ENCODE results near the gene PARP4. TPM values are rescaled to one million over a fixed set of nuclear protein-coding genes. Genes with fewer than 3 reads are reported as not detected.

Gene PARP4
- total RNA-seq, 1 experiment from 2014 or later, result 25.9 TPM

DNA sequence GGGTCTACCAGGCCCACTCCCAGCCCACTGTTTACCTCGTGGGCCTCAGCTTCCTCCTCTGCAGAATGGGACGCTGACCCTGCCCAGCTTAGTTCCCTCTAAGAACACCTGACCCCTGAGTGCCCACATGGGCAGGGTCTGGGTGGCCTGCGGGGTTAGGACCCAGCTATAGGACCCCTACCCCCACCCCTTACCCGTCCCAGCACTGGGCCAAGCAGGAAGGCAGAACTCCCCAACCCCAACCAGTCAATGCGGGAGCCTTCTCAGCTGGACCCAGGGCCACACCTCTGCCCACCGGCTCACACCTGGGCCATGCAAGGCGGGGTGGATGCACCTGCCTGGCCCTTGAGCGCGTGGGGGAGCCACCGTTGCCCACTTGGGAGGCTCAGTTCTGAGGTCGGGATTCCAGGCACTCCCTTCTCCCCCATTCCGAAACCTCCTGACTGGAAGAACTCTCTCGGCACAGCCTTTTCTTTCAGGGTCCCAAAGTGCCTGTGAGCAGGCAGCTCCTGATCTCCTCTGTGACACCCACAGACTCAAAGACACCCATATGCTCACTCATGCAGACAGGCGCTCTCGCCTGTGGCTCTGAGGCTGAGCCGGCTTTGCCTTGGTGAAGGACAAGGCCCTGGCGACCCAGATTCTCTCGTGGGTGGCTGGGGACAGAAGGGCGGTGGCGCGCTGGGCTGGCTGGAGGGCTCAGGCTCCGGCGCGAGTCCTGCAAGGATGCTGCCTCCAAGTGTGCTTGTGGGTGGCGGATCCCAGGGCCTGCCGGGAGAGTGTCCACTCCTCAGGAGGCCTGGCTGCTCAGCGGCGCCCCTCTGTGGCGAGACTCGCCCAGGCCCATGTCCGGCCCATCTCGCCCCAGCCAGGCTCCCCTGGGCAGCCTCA, 27.9 kb upstream of the PARP4 start:
- Histone ChIP-seq H3K4me2 (ENCODE audit: insufficient read depth, insufficient read length, low read length) (peak overlapping the region; percentile 44), H3K79me1 (ENCODE audit: insufficient read depth, low read depth, low read length, poor library complexity, severe bottlenecking) (no peaks in the 10 kb centered on the region), H3K18ac (ENCODE audit: insufficient read length, low read depth, low read length) (no peak overlapping the region), H2BK120ac (ENCODE audit: low read depth, low read length, poor library complexity, severe bottlenecking) (no peak overlapping the region), H2BK5ac (ENCODE audit: insufficient read length, low read length) (no peak overlapping the region), H3K79me2 (ENCODE audit: insufficient read depth, low read length) (no peaks in the 10 kb centered on the region), H3K23ac (ENCODE audit: insufficient read length, low read depth, low read length) (no peak overlapping the region), H4K8ac (replicated peaks; ENCODE audit: insufficient read length, low read depth, low read length) (no peak overlapping the region), H3K14ac (ENCODE audit: insufficient read depth, low read length) (no peak overlapping the region; the same call in 1 of the 2 replicates), H3K4me1 (ENCODE audit: insufficient read depth, low read length) (no peaks in the 10 kb centered on the region), H4K5ac (ENCODE audit: insufficient read length, low read depth, low read length) (no peak overlapping the region), H2BK20ac (ENCODE audit: low read depth, low read length, poor library complexity, severe bottlenecking) (no peak overlapping the region), H4K20me1 (ENCODE audit: control insufficient read depth, insufficient read depth, insufficient read length) (no peaks in the 10 kb centered on the region), H2BK15ac (ENCODE audit: low read depth, low read length) (no peak overlapping the region), H3K27ac (ENCODE audit: insufficient read length, low read depth, low read length) (no peak overlapping the region), H3K56ac (ENCODE audit: insufficient read length, low read depth, low read length) (no peak overlapping the region), H3T11ph (ENCODE audit: low read length) (no peak overlapping the region), H3K23me2 (ENCODE audit: insufficient read length, low read depth, low read length, poor library complexity, severe bottlenecking) (peaks cover 10% of the 10 kb centered on the region), H2AK5ac (ENCODE audit: insufficient read length, low read length) (no peak overlapping the region), H3K9ac (ENCODE audit: extremely low read depth, insufficient read length, low read length) (no peak overlapping the region), H3K4ac (ENCODE audit: low read depth, low read length) (no peak overlapping the region), H2BK12ac (ENCODE audit: insufficient read length, low read depth, low read length) (no peak overlapping the region), H3K9me3 (ENCODE audit: control insufficient read depth, low read depth, low read length) (no peaks in the 10 kb centered on the region), H4K91ac (ENCODE audit: insufficient read length, low read depth, low read length) (no peak overlapping the region), H2AFZ (ENCODE audit: low read length) (no peak overlapping the region), H3K27me3 (ENCODE audit: insufficient read depth, low read length) (no peaks in the 10 kb centered on the region; the same call in 1 of the 2 replicates)
- Mint-ChIP-seq H3K36me3 (ENCODE audit: insufficient read depth in 1 of 3, low read depth in 3 of 3) (peaks cover 0 to 4% (median 3%) of the 10 kb centered on the region in 3 experiments; a peak in 1 of 7 replicates), H3K27me3 (ENCODE audit: low read depth) (peaks cover 37% of the 10 kb centered on the region), H3K27ac (no peak overlapping the region), H3K4me3 (peak overlapping the region; percentile 71 to 86; a peak in 2 of 5 replicates), H3K4me1 (peaks cover 4 to 9% of the 10 kb centered on the region in 2 experiments), H3K9me3 (peaks cover 5 to 12% of the 10 kb centered on the region in 2 experiments)
- no CpG with 5 or more reads among the region's 32 CpGs for WGBS (ENCODE audit: extremely low coverage, insufficient read length, low lambda C conversion rate)
- DNase-seq, result peak; percentile 82
- peak; percentile 79 for TF ChIP-seq CTCF (conservative IDR thresholded peaks at IDR 0.05)

All from H9 (cell line).